NCI-H748 treated with DMSO at 0.1 percent for 48 hours (cell line): ENCODE measurements around the gene ABAT.
A peak's percentile ranks its signal among the peaks of the same experiment; 100 is the strongest.

Source experiments
- DNase-seq: peaks from one replicate; lab custom pipeline; 2025; lab: John Stamatoyannopoulos, UW

The ABAT gene

DNA sequence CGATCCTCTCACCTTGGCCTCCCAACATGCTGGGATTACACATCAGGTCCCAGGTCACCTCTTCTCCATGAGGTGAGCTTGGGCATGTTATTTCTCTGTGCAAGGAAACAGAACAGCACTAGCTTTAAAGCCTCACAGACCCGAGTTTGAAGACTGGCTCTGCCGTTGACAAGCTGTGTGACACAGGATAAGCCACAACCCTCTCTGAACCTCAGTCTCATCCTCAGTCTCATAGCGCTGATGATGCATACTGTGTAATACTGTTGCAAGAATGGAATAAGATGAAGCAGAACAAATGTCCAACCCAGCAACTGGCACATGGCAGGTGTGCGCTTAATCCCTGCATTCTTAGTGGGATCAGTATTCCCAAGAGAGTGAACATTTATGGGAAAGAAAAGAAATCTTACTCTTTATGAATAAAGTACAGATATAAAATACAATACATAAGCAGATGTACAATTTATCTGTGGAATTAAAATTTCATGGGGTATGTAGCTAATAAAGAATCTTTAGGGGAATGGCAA lies 43.5 kb downstream of the ABAT start:
- DNase-seq: no peak

DNA sequence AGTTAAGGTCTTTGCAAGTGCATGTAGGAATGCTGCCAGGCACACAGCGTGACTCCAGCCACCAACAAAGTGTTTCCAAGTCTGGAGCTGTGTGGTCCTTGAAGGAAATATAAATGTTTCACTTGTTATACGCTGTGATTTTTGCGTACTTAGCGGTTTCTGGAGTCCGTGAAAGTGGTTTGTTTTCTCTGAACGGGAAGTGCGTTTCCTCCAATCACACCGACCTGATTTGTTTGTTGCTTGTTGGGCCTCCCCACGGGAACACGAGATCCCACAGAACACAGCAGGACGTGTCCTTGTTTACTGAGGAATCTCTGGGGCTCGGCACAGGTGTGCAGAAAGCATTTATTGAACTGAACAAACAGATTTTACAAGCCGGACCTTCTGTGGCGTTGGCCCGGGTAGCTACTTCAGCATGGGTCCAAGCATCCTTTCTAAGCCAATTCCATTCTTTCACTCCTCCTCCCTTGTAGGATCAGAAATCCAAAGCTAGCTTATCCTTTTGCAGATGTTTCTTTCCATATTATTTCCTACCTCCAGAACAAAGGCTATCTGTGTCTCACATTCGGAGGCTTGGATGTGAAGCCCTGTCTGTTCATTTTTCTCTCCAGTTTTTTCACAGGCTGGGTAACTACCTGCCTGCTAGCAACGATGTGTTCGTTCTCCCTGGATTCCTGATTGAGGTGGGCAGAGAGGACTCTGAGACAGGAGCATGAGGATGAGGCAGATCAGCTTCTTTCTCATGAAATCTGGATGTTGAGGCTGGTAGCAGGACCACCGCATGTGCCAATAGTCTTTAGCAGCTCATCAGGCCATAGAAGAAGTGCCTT lies 44.6 kb downstream of the ABAT start:
- DNase-seq: no peak

DNA sequence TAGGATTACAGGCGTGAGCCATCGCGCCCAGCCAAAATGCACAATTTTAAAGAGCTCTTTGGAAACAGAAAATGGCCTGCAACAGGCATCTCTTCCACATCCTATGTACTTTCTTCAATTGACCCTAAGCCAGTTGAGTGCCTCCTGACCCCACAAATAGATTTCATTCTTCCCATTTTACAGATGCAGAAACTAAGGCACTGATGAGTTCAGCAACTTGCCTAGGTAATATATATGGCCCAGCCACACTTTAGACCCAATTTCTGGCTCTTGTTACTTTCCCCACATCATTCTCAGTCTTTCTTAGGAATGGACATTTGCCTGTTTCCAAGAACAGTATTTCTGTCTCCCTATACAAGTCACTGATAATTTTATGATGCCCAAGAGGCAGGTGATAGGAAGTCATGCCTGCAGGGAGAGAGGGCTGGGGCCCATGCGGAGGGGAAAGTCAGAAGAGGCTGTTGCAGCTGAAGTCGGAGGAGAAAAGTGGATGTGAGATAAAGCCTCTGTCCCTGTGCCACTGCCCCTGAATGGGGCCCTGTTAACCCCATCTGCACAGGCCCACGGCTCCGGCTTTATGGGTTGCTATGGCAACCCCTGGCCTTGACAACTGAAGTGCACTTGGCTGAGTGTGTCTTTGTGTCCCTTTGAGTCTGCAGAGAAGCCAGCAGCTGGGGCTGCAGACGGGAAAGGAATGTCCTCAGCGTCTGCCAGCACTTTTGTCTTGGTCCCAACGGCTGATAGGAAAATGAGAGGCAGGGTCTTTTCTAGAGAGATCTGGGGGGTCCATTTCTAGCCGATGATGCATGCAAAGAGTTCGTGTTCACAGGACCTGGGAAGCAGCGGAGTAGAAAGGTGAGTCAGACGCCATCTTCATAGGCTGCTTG lies 45.9 kb downstream of the ABAT start:
- DNase-seq: peak; percentile 55

DNA sequence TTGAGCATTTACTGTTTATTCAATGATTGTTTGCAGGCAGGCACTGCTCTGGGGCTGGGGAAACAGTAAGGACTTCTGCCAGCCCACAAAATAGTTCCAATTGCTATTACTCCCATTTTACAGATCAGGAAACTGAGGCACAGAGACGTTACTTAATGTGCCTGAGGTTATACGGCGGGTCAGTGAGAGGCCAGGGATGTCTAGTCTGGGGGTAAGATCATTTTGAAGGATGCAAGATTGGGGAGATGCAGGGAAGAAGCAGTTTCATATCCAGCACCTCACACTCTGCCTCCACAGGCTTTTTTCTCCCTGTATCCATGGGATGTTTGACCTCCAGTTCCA lies 46.5 kb downstream of the ABAT start:
- no peak for DNase-seq

DNA sequence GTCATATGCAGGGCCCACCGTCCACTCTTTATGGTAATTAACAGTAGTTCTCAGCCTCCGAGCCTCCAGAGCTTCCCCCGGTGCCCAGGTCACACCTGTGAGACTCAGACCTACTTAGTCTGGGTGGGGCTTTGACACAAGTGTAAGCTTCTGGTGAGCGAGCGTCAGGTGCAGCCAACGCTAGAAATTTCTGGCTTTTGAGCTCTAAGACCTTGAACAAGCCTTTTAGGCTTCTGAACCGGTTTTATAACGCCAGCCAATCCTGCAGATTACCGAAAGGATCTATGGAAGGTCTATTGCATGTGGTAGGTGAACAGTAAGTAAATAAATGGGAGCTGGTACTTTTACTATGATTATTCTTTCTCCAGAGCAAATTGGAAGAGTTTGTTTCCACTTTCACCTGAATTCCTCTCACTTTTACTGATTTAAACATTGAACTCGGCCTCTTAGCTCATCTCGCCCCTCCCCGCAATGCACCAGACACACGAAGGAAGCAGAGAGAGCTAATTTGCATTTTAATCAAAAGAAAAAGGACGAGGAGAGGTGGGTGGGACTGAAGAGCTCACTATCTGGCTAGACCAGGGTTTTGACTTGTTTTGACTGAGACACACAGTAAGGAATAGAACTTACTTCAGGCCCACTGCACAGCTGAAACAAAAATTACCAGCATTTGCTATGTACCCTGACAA lies 47.1 kb downstream of the ABAT start:
- no peak for DNase-seq

DNA sequence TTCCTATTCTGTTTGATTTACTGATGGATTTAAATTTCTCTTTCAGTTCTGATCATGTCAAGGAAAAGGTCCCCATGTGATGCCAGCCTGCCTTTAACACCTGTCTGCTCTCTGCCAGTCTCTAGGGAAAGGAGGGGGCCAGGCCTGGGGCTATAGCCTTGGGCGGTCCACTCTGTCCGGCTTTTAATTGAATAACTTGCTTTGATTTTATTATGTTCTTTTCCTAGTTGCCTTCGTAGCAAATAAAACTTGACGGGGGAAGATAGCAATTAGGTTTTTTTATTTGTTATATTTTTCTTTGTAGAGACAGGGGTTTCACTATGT lies 47.6 kb downstream of the ABAT start:
- DNase-seq: no peak

DNA sequence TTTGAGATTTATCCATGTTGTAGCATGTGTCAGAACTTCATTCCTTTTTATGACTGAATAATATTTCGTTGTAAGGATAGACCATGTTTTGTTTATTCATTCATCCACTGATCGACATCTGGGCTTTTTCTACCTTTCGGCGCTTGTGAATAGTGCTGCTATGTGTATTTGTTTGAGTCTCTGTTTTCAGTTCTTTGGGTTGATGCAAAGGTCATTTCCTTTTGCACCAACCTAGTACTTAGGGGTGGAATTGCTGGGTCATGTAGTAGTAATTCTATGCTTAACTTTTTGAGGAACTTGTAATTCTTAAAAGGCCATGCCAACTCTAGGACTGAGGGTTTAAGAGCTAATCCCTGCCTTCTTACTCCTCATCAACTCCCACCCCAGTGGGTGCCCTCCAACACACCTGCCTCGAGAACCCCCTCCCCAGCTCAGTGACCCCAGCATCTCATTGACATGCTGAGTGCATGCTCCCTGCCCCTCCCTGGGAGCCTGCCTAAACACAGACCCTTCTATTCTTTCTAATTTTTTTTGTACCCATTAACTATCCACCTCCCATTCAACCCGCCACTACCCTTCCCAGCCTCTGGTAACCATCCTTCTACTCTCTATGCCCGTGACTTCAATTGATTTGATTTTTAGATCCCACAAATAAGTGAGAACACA lies 51.2 kb downstream of the ABAT start:
- DNase-seq: no peak

DNA sequence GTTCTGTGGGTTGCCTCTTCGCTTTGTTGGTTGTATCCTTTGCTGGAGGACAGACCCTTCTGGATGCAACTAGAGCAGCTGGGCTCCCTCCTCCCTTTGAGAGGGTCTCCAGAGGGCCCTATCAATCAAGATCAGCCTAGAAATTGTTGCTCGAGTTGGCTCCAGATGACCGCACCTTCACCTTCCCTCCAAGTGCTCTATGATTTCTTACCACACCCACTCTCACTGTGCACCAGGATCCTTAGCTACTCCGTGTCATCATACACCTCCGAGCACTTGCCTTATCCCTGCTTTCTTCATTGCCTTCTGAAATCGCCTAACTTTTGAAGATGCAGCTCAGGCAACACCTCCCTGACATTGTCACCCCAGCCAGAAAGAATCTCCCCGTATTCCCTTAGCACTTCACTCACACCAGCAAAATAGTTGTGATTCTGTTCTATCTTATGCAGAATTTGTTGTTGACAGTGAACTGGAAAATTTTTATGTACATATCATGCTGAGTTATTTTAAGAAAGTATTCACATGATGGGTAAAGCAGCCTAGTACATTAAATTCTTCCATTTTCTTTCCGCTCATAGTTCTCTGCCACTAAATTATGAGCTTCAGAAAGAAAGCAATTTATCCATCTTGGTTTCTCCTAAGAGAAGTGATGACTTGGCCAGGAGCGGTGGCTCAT lies 52.9 kb downstream of the ABAT start:
- no peak for DNase-seq

DNA sequence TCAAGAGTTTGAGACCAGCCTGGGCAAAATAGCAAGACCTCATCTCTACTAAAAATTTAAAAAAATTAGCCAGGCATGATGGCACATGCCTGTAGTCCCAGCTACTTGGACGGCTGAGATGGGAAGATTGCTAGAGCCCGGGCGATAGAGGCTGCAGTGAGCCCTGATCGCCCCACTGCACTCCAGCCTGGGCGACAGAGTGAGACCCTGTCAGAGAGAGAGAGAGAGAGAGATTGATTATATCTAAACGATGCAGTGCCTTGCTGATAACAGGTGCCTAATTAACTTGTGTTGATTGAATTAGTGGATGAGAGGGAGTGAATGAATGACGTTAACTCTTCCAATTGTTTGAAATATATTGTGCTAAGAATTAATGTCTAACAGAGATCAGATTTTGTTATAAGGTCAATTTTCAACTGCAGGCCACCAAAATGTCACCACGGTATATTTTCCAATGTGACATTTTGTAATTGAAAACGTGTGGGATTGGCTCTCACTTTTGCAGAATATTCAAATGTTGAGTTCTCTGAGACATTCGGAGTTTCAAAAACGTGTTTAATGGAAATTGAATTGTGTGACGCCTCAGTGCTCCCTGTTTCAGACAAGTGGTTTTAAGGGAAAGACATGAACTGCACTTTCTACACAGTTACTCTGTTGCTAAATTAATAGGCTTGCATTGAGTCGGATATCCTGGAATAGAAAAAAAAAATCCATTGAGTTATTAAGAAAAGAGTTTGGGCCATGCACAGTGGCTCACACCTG lies 53.6 kb downstream of the ABAT start:
- DNase-seq: no peak

DNA sequence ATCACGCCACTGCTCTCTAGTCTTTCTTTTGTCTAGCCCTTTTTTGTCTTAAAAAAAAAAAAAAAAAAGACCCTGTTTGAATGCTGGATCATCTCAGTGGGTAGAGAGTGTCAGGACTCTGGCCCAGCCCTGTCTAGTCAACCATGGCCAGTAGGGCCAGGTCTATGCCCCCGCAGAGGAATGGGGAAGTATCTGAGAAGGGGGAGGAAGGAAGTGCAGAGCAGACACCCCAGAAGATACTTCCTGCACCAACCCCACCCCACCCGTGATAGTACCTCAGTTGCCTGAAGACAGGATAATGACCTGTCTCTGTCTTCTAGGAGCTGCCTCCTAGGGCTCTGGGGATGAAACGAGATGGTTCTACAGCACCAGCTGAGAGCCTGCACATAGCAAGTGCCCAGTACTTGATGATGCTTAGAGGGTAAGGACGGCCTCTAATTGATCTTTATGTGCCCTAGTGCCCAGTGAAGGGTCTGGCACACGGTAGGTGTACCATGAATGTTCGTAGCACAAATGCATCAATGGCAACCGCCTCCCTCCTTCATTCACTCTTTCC lies 55.4 kb downstream of the ABAT start:
- DNase-seq: no peak

DNA sequence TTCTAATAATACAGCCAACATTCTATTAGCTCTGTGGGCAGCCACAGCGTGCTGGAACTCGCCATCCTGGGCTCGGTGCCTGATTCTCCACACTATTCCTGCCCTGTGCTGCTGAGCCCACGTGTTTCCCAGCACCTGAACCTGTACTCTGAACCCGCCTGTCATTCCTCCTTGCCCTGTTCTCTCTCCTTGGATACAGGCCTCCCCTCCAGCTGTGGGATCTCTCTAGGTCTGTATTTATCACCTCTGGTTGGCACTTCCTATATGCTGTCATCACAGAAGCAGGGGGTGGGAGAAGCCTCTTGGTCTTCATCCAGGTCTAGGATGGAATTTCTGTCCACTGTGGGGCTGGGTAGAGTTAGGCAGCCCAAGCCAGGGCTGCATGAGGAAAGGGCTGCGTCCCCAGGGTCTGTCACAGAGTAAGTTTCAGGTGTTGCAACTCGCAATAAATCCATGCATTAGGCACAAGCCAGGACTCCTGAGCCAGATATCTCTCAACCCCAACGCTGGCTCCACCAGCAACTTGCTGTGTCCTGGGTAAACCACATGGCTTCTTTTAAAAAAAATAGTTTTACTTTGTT lies 56.0 kb downstream of the ABAT start:
- no peak for DNase-seq

DNA sequence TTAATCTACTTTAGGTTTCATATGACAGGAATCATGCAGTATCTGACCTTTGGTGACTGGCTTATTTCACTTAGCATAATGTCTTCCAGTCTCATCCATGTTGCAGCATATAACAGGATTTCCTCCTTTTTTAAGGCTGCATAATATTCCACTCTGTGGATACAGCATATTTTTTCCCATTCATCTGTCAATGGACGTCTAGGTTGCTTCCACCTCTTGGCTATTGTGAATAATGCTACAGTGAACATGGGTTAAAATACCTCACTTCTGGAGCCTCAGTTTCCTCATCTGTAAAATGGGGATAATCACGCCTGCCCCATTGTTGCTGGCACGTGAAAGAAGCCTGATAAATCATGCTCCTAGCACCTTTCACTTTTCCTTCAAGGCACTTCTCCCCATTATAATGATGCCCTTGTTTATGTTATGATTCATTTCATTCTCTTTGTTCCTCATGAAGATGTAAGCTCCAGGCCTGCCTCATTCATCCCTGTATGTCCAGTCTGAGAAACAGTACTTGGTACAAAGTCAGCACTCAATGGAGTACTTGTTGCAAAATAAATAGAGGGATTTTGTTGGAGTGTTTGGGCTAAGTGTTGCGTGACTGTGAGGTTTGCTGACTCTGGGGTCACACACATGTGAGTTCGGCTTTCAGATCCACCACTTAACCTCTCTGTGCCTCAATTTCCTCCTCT lies 59.6 kb downstream of the ABAT start:
- DNase-seq: no peak

DNA sequence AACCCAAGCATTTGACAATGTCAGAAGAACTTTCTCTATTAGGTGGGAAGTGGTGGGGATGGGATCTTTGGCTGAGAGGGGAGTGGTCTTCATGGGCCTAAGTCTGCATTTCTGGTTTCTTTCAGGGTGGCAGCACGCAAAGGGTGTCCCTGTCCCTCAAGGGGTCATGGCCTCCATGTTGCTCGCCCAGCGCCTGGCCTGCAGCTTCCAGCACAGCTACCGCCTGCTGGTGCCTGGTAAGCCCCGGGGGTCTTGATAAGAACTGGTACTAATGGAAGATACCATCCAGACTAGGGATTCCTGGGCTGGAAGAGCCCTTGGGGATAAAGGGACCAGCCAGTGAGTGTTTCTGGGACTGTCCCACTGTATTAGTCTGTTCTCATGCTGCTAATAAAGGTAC lies 61.2 kb downstream of the ABAT start:
- no peak for DNase-seq

DNA sequence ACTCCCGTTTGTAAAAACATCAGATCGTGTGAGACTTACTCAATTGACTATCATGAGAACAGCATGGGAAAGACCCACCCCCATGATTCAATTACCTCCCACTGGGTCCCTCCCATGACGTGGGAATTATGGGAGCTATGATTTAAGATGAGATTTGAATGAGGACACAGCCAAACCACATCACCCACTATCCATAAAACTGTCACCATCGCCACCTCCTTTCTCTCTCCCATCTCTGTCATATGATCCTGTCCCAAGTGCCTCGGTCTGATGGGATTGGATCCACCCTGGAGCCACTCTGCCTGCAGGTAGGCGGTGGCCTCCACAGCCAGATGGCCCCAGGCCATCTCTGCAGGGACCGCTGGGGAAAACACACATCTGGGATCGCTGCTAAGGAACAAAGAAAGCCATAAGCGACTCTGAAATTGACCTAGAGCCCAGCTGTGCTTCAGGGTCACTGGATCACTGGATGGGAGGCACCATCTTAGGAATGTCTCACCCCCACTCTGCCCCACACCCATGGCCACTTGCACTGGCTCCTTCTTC lies 61.8 kb downstream of the ABAT start:
- no peak for DNase-seq

DNA sequence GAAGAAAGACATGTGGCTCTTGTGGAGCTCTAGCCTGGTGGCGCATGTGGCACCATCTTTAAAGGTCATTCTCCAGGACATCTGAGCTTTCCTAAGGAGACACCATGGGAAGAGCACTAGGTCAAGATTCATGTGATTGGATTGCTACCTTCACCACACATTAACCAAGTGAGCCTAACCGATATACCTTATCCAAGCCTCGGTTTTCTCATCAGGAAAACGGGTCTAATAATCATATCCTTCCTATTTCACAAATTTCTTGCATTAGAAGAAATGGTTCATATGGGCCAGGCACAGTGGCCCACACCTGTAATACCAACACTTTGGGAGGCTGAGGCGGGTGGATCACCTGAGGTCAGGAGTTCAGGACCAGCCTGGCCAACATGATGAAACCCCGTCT lies 64.7 kb downstream of the ABAT start:
- DNase-seq: no peak

DNA sequence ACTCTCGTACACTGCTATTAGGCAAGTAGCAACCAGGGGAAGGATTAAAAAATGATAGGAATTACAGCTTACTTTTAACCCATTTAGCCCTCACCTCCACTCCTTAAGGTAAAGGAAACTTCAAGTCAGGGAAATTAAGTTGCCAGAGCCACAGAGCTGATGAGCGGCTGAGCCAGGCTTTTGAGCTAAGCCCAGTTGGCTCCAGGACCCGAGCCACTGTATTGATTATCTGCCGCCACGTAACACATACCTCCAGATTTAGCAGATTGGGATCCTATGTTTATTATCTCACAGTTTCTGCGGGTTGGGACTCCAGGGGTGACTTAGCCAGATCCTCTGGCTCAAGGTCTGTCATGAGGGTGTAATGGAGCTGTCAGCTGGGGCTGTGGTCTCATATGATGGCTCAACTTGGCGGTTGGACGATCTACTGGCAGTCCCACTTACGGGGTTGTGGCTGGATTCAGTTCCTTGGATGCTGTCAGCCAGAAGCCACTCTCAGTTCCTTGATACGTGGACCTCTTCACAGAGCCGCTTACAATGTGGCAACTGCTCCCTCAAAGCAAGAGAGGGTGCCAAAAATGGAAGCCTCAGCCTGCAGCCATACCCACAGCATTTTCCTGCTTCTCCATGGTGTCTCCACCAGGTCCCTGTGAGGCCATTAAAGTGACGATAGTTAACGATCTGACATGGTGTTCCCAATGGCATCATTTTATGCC lies 65.7 kb downstream of the ABAT start:
- no peak for DNase-seq

DNA sequence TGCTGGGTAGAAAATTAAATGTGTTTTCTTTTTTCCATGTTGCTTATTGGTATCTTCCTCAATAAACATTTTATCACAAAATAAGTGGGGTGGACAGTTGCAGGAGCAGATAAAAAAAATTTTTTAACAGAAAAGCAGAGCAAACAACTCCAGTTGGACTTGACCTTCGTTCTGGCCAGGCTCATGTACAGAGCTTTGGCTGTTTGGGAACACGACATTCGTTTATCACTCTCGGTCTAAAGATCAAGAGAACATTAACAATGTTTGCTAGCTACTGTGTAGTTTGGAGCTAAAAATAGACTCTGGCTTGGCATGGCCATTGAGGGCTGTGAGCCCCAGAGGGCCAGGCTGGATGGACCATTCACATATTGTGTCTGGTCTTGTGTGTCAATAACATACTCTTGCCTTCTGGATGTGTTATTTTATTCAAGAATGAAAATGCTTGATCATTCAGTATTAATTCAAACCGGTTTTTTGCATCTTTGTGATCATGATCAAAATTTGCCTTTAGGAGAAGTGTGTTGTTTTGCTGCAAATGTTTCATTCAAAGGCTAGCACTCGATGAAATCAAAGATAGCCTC lies 66.4 kb downstream of the ABAT start:
- no peak for DNase-seq

DNA sequence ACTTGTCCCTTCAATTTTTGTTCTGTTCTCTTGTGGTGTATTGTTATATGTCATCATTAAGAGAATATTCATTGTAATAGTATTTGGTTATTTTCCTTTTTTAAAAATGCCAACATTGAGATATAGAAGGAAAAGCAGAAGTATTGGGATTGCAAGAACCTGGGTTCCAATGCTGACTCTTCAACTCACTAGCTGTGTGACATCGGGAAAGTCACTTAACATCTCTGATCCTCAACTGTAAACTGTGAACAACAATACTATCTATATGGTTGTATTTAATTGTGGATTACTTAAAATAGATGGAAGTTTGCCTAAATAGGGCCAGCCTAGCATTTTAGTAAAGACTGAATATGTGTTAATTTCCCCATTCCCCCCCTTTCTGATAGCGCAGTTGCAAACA lies 67.2 kb downstream of the ABAT start:
- DNase-seq: no peak
